WTC11 (cell line): ENCODE measurements around the gene CENPA. TPM values are rescaled to one million over a fixed set of nuclear protein-coding genes. Genes with fewer than 3 reads are reported as not detected.
A peak's percentile ranks its signal among the peaks of the same experiment; 100 is the strongest.

Source experiments
- ATAC-seq: fragments of 200-7000 bp; cut with Tn5 transposase; 2 replicates; pipeline ENCODE4 v1.10.0; 2021; ENCODE audit warnings: mild to moderate bottlenecking, moderate library complexity
- CTCF ChIA-PET: fragments of 300-600 bp; sonication (Branson Sonifier 250); formaldehyde crosslinking; loops from one replicate; lab custom pipeline; 2021; ENCODE audit warnings: antibody characterized with exemption; lab: Charles Lee
- POLR2A ChIA-PET: fragments of 350-600 bp; sonication (Branson Sonifier 250); formaldehyde crosslinking; loops from one replicate; lab custom pipeline; 2021; ENCODE audit warnings: antibody characterized with exemption; lab: Charles Lee
- DNase-seq: peaks from one replicate; pipeline ENCODE4 v3.0.0; 2021; ENCODE audit warnings: low spot score
- H3K27ac Mint-ChIP-seq: 2 replicates; pipeline ENCODE4 v1.8.0; 2021; ENCODE audit warnings: mixed read lengths
- H3K27me3 Mint-ChIP-seq: 2 replicates; pipeline ENCODE4 v1.8.0; 2021; ENCODE audit warnings: low read depth, mild to moderate bottlenecking, moderate library complexity, mixed read lengths
- H3K36me3 Mint-ChIP-seq: 2 replicates; pipeline ENCODE4 v1.8.0; 2021; ENCODE audit warnings: mixed read lengths
- H3K4me1 Mint-ChIP-seq: 2 replicates; pipeline ENCODE4 v1.8.0; 2022; ENCODE audit warnings: mixed read lengths
- H3K4me3 Mint-ChIP-seq: 2 replicates; pipeline ENCODE4 v1.8.0; 2021; ENCODE audit warnings: mild to moderate bottlenecking, moderate library complexity, mixed read lengths
- H3K9me3 Mint-ChIP-seq: 2 replicates; pipeline ENCODE4 v1.8.0; 2021; ENCODE audit warnings: mixed read lengths
- AFF4 ChIP-seq: sonication (generic); formaldehyde crosslinking; IDR thresholded peaks from 2 replicates; pipeline ENCODE4 v1.8.1; 2023; ENCODE audit warnings: mild to moderate bottlenecking, missing genetic modification reagents, borderline replicate concordance
- CREB1 ChIP-seq: sonication (generic); formaldehyde crosslinking; IDR thresholded peaks from 2 replicates; pipeline ENCODE4 v1.8.0; 2023; ENCODE audit warnings: mild to moderate bottlenecking, missing genetic modification reagents
- E2F5 ChIP-seq: sonication (generic); formaldehyde crosslinking; IDR thresholded peaks from 2 replicates; pipeline ENCODE4 v1.8.1; 2022; ENCODE audit warnings: mild to moderate bottlenecking, moderate library complexity, missing genetic modification reagents
- EMX1 ChIP-seq: fragments of 250-450 bp; sonication (Bioruptor Pico); IDR thresholded peaks from 2 replicates; pipeline ENCODE4 v1.8.0; 2021; ENCODE audit warnings: mild to moderate bottlenecking
- GABPB1 ChIP-seq: sonication (generic); formaldehyde crosslinking; IDR thresholded peaks from 2 replicates; pipeline ENCODE4 v1.8.1; 2023; ENCODE audit warnings: mild to moderate bottlenecking, missing genetic modification reagents
- GRHL2 ChIP-seq: fragments of 250-450 bp; sonication (Bioruptor Pico); IDR thresholded peaks from 2 replicates; pipeline ENCODE4 v1.8.0; 2022; ENCODE audit warnings: mild to moderate bottlenecking, moderate library complexity; ENCODE audit not compliant: insufficient replicate concordance, severe bottlenecking
- HMGXB4 ChIP-seq: sonication (generic); formaldehyde crosslinking; IDR thresholded peaks from 2 replicates; pipeline ENCODE4 v1.8.1; 2023; ENCODE audit warnings: mild to moderate bottlenecking, moderate library complexity, missing genetic modification reagents
- NR3C1 ChIP-seq: sonication (generic); formaldehyde crosslinking; conservative IDR thresholded peaks from 2 replicates; pipeline ENCODE4 v1.8.1; 2023; ENCODE audit warnings: low read depth, mild to moderate bottlenecking, missing genetic modification reagents
- TEAD1 ChIP-seq: sonication (generic); formaldehyde crosslinking; IDR thresholded peaks from 2 replicates; pipeline ENCODE4 v1.8.0; 2022; ENCODE audit warnings: mild to moderate bottlenecking, missing genetic modification reagents
- TP53 ChIP-seq: sonication (generic); formaldehyde crosslinking; IDR thresholded peaks from 2 replicates; pipeline ENCODE4 v1.8.1; 2023; ENCODE audit warnings: mild to moderate bottlenecking, missing genetic modification reagents
- ZNF138 ChIP-seq: sonication (generic); formaldehyde crosslinking; conservative IDR thresholded peaks from 2 replicates; pipeline ENCODE4 v1.8.1; 2022; ENCODE audit warnings: mild to moderate bottlenecking, moderate library complexity, missing genetic modification reagents
- ZNF263 ChIP-seq: sonication (generic); formaldehyde crosslinking; IDR thresholded peaks from 2 replicates; pipeline ENCODE4 v1.8.1; 2022; ENCODE audit warnings: low read depth, mild to moderate bottlenecking, moderate library complexity, missing genetic modification reagents
- ZNF532 ChIP-seq: fragments of 250-450 bp; sonication (Bioruptor Pico); IDR thresholded peaks from 2 replicates; pipeline ENCODE4 v1.9.0; 2021; ENCODE audit warnings: mild to moderate bottlenecking, borderline replicate concordance
- total RNA-seq: library from RNA; stranded (reverse); gene quantifications from 3 replicates; pipeline ENCODE4 v1.2.3, GENCODE V29; 2021
- TF ChIP-seq, protein P1 (sequence below): fragments of 250-450 bp; sonication (Bioruptor Pico); IDR thresholded peaks from 2 replicates; pipeline ENCODE4 v1.9.0; 2021; ENCODE audit warnings: moderate library complexity, mild to moderate bottlenecking, inconsistent platforms, borderline replicate concordance
- TF ChIP-seq, protein P2 (sequence below): fragments of 250-450 bp; sonication (Bioruptor Pico); IDR thresholded peaks from 2 replicates; pipeline ENCODE4 v1.8.0; 2021; ENCODE audit warnings: mild to moderate bottlenecking

Gene CENPA
- total RNA-seq, 1 experiment from 2014 or later: 45.6 TPM

DNA sequence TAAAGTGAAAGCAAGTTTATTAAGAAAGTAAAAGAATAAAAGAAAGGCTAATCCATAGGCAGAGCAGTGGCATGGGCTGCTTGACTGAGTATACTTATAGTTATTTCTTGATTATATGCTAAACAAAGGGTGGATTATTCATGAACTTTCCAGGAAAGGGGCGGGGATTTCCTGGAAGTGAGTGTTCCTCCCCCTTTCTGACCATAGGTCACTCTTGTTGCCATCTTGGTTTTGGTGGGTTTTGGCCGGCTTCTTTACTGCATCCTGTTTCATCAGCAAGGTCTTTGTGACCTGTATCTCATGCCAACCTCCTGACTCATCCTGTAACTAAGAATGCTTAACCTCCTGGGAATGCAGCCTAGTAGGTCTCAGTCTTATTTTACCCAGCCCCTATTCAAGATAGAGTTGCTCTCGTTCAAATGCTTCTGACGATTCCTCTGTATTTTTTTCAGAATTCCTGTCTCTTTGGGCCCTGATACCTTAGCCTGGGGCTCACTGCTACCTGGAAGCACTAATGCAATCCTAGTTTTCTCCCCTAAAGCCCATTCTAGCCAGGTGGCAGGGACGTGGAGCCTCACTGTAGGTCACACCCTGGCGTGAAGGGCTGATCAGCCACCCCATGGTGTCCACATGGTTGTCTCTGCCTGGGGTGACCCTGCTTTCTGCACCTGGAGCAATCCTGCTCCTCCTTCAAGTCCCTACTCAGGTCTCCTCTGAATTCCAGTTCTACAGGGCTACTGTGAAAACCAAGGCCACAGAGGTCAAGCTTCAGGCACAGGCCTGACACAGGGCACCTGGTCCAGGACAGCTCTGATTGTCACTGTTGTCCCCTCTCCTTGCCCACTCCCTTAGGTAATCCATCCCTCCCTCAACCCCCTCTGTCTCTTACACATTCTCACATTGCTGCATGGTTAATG, 27.7 kb upstream of the CENPA start:
- ChIA-PET CTCF (no interaction called here), POLR2A (no interaction called here)
- DNase-seq (peak; percentile 36), ATAC-seq (peak; percentile 50)
- H3K27ac Mint-ChIP-seq: peak overlapping the region; percentile 25
- peaks cover 39% of the 10 kb centered on the region for H3K4me1 Mint-ChIP-seq
- H3K27me3 Mint-ChIP-seq: peaks cover 28% of the 10 kb centered on the region
- no peak overlapping the region for H3K4me3 Mint-ChIP-seq
- no peaks in the 10 kb centered on the region for H3K9me3 Mint-ChIP-seq
- no peaks in the 10 kb centered on the region for H3K36me3 Mint-ChIP-seq
- TF ChIP-seq TP53 (CRISPR knock-in tag) (no peak), ZNF138 (CRISPR knock-in tag) (no peak), GABPB1 (CRISPR knock-in tag) (peak; percentile 99)

GRCh38 chr2:26758790-26759321, 27.0 kb upstream of the CENPA start:
- ATAC-seq (no peak), DNase-seq (no peak)
- Mint-ChIP-seq H3K27ac (0 out of 2 replicates have a peak overlapping the region, but pooled peaks have one; percentile 25), H3K4me1 (peaks cover 37% of the 10 kb centered on the region), H3K36me3 (no peaks in the 10 kb centered on the region), H3K9me3 (no peaks in the 10 kb centered on the region), H3K4me3 (no peak overlapping the region), H3K27me3 (peaks cover 25% of the 10 kb centered on the region)
- POLR2A ChIA-PET: no interaction called here
- CTCF ChIA-PET: no interaction called here
- TF ChIP-seq TEAD1 (CRISPR knock-in tag): no peak
- TF ChIP-seq E2F5 (CRISPR knock-in tag): no peak
- TF ChIP-seq, protein P1, sequence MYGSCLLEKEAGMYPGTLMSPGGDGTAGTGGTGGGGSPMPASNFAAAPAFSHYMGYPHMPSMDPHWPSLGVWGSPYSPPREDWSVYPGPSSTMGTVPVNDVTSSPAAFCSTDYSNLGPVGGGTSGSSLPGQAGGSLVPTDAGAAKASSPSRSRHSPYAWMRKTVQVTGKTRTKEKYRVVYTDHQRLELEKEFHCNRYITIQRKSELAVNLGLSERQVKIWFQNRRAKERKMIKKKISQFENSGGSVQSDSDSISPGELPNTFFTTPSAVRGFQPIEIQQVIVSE (CRISPR knock-in tag): no peak
- no peak for TF ChIP-seq ZNF532 (CRISPR knock-in tag)
- no peak for TF ChIP-seq GABPB1 (CRISPR knock-in tag)
- TF ChIP-seq, protein P2, sequence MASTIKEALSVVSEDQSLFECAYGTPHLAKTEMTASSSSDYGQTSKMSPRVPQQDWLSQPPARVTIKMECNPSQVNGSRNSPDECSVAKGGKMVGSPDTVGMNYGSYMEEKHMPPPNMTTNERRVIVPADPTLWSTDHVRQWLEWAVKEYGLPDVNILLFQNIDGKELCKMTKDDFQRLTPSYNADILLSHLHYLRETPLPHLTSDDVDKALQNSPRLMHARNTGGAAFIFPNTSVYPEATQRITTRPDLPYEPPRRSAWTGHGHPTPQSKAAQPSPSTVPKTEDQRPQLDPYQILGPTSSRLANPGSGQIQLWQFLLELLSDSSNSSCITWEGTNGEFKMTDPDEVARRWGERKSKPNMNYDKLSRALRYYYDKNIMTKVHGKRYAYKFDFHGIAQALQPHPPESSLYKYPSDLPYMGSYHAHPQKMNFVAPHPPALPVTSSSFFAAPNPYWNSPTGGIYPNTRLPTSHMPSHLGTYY: no peak
- TF ChIP-seq EMX1 (CRISPR knock-in tag): no peak
- no peak for TF ChIP-seq ZNF263 (CRISPR knock-in tag)
- no peak for TF ChIP-seq GRHL2 (CRISPR knock-in tag)
- no peak for TF ChIP-seq NR3C1
- no peak for TF ChIP-seq HMGXB4 (CRISPR knock-in tag)
- TF ChIP-seq AFF4 (CRISPR knock-in tag): no peak
- TF ChIP-seq CREB1: no peak
